ENCODE data around the gene HTT-AS.

- no peak for TF ChIP-seq EZH2 (IDR thresholded peaks at IDR 0.05; ENCODE audit: borderline replicate concordance, low read depth, low read length, poor library complexity, severe bottlenecking)
- TF ChIP-seq, protein P1, sequence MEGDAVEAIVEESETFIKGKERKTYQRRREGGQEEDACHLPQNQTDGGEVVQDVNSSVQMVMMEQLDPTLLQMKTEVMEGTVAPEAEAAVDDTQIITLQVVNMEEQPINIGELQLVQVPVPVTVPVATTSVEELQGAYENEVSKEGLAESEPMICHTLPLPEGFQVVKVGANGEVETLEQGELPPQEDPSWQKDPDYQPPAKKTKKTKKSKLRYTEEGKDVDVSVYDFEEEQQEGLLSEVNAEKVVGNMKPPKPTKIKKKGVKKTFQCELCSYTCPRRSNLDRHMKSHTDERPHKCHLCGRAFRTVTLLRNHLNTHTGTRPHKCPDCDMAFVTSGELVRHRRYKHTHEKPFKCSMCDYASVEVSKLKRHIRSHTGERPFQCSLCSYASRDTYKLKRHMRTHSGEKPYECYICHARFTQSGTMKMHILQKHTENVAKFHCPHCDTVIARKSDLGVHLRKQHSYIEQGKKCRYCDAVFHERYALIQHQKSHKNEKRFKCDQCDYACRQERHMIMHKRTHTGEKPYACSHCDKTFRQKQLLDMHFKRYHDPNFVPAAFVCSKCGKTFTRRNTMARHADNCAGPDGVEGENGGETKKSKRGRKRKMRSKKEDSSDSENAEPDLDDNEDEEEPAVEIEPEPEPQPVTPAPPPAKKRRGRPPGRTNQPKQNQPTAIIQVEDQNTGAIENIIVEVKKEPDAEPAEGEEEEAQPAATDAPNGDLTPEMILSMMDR (conservative IDR thresholded peaks at IDR 0.05; ENCODE audit: low read depth, low read length), result no peak
Measured at GRCh38 chr4:3074078-3074845, at the start of gene HTT-AS, which contains the start of gene HTT.
